GM18909 (cell line): Measurements from ENCODE around the gene GSG1L.
"Not testable (repeated sequence)": the region's sequence is repeated elsewhere in the genome, so short reads cannot be mapped to it uniquely, and the experiment has no call there.

Source experiments
- ATAC-seq: cut with Tn5 transposase; IDR thresholded peaks from one replicate; pipeline ENCODE4 v1.9.1; 2021; ENCODE audit warnings: mild to moderate bottlenecking; ENCODE audit not compliant: unreplicated experiment, poor library complexity

GSG1L gene

DNA sequence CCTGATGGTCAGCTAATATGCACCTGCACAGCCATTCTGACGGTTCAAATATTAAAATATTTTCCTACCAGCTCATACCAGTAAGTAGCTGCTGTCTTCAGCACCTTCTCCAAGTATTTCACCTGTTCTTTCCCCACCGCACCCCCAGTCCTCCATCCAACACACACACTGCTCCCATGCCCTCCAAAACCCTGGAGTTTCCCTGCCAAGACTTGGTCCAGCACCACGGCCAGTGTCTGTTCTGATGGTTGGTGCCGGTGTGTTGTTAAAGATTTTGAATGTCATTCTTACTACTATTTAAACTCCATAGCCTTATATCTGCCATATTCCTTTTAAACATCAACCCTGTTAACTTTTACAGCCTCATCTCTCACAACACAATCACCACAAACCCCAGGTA lies 142.4 kb downstream of the GSG1L start:
- ATAC-seq = no peak

DNA sequence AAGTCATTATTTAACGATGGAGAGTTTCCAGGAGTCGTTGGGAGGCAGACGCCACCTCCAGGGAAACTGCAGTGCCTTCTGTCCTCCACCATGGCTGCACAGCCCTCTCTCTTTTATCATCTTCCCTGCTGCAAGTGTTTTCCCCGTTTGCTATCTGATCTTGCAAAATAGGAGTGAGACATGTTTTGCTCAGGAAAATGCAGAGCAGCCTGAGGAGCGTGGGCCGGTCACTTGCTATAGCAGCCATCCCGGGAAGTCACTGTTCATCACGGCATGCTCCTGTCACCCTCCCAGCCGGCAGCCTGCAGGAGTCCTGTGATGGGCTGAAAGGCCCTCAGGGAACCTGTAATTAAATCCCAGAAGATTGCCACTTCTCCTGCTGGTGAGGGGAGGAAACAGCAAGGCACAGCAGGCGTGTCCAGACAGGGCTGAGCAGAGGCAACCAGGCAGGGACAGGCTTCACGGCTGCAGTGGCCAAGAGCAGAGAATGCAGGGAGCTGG lies 143.1 kb downstream of the GSG1L start:
- no peak for ATAC-seq

DNA sequence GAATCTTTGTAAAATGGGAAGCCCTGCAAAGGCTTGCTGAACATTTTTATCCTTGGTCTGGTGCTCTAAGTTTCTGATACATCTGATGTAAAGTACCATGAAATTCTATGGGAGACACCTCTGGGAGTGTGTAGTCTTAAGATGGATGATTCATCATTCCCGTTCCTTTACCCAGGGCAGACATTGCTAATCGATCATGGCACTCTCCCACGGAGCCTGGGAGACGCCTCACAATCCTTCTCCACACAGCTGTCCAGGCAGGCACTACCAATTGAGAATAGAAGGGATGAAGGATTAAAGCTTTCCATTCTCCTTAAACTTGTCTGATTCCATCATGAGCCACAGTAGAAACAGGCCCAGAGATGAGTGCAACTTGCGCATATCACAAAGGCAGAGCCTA lies 144.8 kb downstream of the GSG1L start:
- ATAC-seq = no peak

DNA sequence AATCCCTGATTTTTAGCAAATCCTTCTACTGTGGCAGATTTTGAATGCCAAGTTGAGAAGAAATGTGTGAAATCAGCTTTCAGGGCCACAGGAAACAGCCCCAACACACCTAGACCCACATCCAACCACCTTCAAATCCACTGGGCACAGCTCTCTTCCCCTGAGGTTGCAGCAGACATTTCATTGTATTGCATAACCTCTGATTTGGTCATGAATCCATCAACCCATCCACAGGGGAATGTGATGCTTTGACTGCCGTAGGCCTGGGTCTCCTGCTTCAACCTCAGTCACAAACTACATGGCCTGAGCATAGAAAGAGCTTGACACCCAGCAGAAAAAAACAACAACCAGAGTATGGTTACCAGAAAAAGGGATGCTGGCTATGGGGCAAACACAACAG lies 145.6 kb downstream of the GSG1L start:
- no peak for ATAC-seq

DNA sequence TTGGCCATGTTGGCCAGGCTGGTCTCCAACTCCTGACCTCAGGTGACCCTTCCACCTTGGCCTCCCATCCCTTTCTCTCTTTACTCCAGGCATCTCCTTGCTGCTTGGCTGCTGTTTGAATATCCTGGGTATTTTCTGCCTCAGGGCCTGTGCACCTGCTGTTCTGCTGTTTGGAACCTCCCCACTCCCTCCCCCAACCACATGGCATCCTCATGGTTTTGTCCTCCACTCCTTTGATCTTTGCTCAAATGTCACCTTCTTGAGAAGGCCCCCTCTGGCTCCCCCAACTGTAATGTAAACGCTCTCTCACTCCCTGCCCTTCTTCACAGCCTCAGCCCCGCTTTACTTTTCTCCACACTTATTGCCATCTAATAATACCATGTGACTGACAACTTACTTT lies 152.0 kb downstream of the GSG1L start:
- ATAC-seq = no peak

DNA sequence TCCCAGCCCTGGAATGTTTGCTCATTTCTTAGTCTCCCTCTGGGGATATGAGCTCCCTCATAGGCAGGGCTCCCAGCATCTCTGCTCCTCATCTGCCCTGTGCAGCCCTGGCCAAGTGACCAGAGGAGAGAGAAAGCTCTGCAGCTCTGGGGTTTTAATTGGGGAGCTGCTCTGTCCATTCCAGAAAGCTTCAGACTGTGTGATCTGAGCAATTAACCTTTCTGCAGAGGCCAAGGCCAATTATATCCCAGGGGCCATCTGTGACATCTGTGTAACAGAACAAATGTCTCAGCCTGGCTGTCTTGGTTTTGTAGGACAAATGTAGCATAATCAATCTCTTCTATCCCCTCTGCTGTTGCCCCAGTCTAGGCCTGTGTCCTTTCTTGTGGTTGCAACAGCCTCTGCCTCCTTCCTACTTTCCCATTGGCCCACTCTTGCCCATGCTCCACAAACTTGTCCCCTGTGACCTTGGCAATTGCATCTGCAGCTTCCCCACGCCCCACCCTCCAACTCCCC lies 156.0 kb downstream of the GSG1L start:
- no peak for ATAC-seq

DNA sequence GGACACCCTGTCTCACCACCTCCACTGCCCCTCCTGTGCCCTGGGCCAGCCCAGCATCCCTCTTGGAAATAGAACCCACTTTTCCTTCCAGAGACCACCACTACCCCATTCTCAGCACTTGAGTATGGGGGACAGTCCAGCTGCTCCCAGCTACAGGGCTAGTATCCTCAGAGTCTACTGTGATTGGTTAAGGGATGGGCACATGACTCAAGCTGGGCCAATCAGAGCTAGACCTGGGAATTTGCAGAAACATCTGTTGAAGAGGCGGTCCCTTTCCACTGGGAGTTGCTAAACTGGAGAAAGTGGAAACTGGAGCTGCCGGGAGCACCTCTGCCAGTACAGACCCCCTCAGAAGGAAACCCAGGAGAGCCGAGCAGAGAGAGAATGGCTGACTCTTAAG lies 156.6 kb downstream of the GSG1L start:
- ATAC-seq = no peak

DNA sequence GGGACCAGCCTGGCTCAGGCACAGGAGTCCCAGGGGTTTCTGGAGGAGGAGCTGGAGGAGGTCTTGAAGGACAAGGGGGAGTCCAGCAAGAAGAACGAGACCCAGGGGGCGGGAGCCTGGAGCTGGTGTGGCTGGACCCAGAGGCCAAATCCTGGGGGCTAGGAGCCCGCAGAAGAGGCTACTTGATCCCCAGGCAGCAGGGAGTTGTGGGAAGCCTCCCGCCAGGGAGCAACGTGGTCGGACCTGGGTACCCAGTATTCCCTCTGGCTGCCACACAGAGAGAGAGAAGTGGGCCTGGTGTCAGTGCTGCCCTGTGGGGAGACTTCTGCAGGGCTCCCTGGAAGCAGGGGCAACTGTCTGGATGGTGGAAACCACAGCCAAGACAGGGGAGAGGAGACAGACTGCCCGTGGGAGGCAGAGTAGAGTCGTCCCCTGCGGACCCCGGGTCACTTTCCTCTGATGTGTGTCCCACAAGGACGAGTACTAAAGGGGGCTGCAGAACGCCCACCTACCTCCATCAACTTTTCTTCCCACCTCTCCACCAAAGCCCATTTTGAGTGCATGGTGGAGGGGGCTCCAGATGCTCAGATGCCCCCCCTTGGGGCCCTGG lies 160.4 kb downstream of the GSG1L start:
- ATAC-seq = no peak

DNA sequence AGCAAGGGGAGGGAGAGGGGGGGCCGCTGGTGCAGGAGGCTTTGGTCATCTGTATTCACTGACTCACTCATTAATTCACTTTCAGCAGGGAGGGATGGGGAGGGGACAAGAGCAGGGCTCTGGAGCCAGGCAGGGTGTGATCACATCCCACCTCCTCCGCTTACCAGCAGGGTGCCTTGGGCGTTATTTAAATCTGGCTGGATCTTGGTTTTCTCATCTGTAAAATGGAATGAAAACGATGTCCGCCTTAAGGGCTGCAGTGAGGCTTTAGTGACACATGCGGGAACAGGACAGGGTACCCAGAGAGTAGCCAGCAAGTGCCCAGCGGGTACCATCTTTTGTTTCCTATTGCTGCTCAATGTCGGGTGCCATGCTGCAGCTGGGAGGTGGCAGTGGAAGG lies 161.0 kb downstream of the GSG1L start:
- no peak for ATAC-seq

DNA sequence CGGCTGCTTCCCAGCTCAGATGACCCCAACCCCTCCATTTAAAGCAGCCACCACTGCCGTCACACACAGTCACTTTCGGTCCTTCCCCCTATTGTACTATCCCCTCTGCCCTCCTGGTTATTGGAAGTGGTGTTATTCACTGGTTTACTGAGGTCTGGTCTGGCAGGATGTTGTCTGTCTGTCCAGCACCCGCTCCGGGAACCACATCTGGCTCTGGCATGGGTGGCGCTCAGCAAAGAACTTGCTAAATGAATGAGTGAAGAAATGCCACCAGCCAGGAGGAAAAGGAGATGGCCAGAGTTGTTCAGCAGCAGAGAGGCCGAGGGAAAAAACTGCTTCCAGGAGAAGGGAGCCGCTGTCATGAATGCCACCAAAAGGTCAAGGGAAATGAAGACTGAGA lies 161.6 kb downstream of the GSG1L start:
- no peak for ATAC-seq

DNA sequence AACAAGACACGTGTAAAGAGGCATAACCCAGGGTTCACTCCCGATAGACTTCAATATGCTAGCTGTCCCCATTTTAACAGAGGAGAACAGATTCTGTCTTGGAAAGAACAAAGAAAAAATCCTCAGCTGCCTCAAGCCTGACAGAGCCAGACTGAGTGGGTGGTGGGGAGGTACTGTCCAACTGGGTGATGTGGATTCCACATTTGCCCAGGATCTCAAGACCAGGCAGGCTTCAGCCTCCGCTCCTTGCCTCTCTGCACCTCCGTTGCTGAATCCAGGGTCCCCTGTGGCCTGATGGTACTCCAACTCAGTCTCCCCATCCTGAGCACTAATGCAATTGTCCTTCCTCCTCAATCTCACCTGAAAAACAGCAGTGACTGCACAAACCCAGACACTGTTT lies 163.8 kb downstream of the GSG1L start:
- ATAC-seq = no peak

DNA sequence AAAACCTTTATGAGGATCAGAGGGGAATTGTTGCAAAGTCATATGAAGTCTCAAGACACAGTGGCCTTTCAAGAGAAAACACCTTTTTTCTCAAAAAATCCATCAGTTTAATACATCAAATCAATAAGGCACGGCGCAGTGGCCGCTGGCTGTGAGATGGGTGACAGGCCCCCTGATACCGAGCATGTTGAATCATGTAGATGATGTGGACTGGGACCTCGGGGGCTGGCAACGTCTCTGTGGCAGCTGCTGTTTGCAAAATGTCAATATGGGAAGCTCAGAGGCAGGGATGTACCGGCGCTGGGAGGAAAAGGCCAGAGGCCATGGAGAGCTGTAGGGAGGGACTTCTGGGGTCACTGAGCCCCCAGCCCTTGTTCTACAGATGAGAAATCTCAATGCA lies 169.1 kb downstream of the GSG1L start:
- no peak for ATAC-seq

DNA sequence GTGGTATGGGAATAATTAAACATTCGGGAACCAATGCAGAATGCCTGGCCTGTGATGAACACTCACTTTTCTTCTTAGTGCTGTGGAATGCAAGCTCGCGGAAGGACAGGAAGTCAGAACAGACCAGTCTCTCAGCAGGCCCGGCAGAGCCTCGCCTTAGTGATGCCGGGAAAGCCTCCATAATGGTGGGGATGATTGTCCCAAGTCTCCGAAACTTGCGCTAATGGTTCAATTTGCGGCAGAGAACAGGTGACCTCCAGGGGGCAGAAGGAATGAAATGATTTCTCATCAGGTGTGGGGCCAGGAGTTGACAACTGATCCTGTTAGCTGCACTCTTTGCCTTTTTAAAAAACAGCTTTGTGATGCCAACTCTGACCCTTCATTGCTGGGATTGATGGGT lies 170.6 kb downstream of the GSG1L start:
- ATAC-seq = no peak

DNA sequence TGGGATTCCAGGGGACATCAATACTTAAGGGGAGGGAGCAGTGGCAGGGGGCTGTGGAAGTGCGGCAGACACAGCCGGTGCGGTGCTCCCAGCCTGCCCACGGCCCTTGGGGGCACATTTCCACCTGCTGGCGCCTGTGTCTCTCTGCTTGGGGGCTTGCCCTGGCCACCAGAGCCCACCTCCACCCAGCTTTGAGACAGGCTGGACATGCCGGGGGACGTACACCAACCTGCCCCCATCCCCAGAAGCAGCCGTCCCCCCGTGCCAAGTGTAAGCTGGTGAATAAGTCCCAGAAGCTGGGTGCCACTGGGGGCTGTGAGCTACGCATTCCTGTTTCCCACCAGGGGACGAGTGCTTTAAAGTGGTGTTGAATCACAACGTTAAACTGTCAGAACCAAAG lies 172.6 kb downstream of the GSG1L start:
- ATAC-seq = no peak

DNA sequence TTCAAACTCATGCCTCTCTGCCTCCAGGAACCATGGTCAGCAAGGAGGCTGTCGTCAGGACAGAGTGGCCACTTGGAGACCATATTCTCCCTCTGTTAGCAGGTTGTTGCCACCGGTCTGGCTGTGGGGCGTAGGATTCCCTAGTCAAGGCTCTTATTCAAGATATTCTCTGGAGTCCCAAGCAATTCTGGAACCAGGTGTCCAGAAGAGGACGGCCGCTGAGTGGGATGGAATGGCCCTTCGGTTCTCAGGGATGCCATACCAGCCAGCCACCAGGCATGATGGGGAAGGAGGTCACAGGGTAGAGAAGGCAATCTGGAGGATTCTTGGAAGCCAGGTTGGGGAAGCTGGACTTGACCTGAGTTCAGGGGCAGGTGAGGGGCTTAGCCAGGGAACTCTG lies 173.5 kb downstream of the GSG1L start:
- no peak for ATAC-seq

DNA sequence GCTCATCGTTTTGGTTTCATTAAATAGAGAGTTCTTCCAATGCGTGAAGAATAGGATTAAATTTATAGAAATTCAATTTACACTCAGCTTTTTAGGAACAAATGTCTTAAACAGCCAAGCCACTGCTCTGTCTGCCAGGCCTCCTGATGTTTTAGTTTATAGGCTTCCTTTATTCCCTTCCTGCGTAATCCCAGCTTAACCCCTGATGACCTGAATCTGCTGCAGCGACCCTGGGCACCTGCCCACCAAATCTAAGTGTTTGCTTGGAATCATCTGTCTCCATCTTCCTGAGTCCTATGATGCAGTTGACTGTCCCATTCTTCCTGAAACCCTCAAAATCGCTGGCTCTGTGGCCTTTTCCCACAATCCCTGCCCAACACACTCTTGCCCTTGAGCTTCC lies 179.9 kb downstream of the GSG1L start:
- ATAC-seq = no peak

DNA sequence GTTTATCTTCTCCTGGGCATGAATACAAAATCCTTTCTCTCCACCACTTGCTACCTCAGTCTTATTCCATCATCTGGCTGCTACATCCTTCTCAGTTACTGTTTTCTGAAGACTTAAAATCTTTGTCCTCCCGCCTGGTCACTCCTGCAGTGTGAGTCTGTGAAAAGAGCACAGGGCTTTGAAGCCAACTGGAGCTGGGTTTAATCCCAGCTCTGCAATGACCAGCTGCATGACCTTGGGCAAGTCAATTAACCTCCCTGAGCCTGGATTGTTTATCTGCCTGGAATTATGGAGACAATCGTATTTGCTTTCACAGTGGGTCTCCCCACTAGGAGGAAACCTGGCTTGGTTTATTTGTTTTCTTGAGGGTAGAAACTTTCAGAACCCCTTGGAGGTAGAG lies 183.2 kb downstream of the GSG1L start:
- no peak for ATAC-seq

DNA sequence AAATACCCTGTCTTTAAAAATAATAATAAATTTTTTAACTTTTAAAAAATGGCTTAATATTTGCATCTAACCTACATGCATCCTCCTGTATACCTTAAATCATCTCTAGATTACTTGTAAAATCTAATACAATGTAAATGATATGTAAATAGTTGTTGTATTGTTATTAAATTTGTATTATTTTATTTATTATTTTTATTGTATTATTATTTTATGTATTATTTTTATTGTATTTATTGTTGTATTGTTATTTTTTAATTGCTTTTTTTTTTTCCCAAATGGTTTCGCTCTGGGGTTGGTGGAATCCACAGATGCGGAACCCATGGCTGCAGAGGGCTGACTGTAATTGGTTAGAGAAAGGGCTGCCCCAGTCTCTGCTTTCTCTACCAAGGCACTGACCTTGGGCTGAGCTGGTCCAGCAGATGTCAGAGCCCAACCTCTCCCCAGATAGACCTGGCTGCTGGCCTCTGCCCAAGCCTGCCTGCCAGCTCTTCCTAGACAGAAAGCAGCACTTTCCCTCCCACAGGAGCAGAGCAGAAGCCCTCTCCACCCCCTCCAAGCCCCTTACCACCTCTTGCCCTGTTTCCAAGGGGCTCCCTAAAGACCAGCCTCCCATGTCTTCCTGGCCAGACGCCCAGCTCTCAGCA lies 183.8 kb downstream of the GSG1L start:
- ATAC-seq = no peak

DNA sequence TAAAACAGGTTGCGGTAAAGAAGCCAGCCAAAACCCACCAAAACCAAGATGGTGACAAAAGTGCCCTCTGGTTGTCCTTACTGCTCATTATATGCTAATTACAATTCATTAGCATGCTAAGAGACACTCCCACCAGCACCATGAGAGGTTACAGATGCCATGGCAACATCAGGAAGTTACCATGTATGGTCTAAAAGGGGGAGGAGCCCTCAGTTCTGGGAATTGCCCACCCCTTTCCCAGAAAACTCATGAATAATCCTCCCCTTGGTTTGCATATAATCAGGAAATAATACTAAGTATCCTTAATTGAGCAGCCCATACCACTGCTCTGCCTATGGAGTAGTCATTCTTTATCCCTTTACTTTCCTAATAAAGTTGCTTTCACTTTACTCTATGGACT lies 190.9 kb downstream of the GSG1L start:
- not testable (repeated sequence) for ATAC-seq

DNA sequence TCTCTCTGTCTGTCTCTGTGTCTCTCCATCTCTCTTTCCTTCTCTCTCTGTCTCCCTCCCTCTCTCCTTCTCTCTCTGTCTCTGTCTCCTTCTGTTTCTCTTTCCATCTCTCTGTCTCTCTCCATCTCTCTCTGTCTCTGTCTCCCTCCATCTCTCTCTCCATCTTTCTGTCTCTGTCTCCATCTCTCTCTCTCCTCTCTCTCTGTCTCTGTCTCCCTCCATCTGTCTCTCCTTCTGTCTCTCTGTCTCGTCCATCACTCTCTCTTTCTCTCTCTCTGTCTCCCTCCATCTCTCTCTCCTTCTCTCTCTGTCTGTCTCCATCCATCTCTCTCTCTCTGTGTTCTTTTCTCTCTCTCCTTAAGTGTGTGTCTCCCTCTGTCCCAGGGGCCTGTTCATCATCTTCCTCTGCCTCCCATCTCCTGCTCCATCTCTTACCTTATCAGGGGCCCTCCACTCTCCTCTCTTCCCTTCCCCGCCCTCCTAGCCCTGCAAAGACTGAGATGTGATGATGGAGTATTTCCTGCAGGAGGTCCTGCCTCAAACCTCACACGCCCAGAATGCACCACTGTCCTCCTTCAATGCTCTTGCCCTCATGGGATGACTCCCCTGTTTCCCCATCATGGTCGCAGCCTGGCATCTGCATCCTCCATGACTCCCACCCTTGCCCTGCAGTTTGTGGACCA lies 193.3 kb downstream of the GSG1L start:
- no peak for ATAC-seq

DNA sequence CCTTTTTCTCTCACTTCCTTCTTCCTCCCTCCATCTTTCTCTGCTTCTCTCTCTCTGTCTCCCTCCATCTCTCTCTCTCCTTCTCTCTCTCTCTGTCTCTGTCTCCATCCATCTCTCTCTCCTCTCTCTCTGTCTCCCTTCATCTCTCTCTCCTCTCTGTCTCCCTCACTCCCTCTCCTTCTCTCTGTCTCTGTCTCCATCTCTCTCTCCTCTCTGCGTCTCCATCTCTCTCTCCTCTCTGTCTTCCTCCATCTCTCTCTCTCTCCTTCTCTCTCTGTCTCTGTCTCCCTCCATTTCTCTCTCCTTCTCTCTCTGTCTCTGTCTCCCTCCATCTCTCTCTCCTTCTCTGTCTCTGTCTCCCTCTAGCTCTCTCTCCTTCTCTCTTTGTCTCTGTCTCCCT lies 194.1 kb downstream of the GSG1L start:
- no peak for ATAC-seq

DNA sequence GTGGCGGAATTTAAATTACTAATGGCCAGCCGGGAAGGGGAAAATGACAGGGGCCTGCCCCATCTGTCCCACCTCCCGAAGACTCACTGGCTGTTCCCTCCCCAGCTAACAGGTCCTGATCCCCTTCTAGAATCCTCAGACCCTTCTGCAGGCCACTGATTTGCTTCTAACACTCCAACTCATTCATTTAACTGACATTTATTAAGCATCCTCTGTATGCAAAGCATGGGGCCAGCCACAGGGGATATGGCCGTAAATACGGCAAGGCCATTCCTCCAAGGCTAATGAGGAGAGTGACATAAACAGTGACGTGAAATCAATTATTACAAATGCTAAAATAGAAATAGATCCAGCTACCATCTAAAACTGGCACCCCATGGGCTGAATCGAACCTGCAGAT lies 195.3 kb downstream of the GSG1L start:
- ATAC-seq = no peak
